Ovary (tissue), 9 donors: ENCODE results near the gene PRIMA1. TPM values are rescaled to one million over a fixed set of nuclear protein-coding genes. Genes with fewer than 3 reads are reported as not detected.
A peak's percentile ranks its signal among the peaks of the same experiment; 100 is the strongest.

Source experiments
- DNase-seq, 5 donors: peaks; one replicate each; pipeline ENCODE4 v3.0.0-alpha.2; 2019 to 2020
- H3K27ac ChIP-seq, 2 donors: fragments of 200-600 bp; one replicate each; pipeline versions ENCODE4 v1.5.1 to v1.8.0; 2019 to 2022
- H3K27me3 ChIP-seq: fragments of 200-600 bp; one replicate; pipeline ENCODE4 v1.8.0; 2022
- H3K36me3 ChIP-seq: fragments of 200-600 bp; sonication (generic); one replicate; pipeline ENCODE4 v1.5.1; 2019
- H3K4me1 ChIP-seq: one replicate; pipeline ENCODE4 v1.8.1; 2013; ENCODE audit warnings: mild to moderate bottlenecking, moderate library complexity; ENCODE audit not compliant: insufficient read depth
- H3K4me3 ChIP-seq: fragments of 200-600 bp; sonication (generic); one replicate; pipeline ENCODE4 v1.5.1; 2017
- H3K9me3 ChIP-seq, 2 donors: fragments of 200-600 bp in 1 of 2; sonication (generic) in 1 of 2; one replicate each; pipeline versions ENCODE4 v1.5.1 to v1.8.1; 2013 to 2019; ENCODE audit warnings: mild to moderate bottlenecking in 1 of 2, moderate library complexity in 1 of 2
- CTCF ChIP-seq, 3 donors: fragments of 450-650 bp in 2 of 3; fragments of 200-600 bp in 1 of 3; IDR thresholded peaks; one replicate each; pipeline versions ENCODE4 v1.5.1 to v1.8.0; 2016 to 2022; ENCODE audit warnings: antibody characterized with exemption in 3 of 3, mild to moderate bottlenecking in 1 of 3
- EP300 ChIP-seq: sonication (generic); formaldehyde crosslinking; IDR thresholded peaks from one replicate; pipeline ENCODE4 v1.6.1; 2017; ENCODE audit warnings: antibody characterized with exemption
- POLR2A ChIP-seq: fragments of 450-650 bp; IDR thresholded peaks from one replicate; pipeline ENCODE4 v1.6.1; 2017; ENCODE audit warnings: antibody characterized with exemption, mild to moderate bottlenecking, moderate library complexity
- WGBS, 3 donors: extraction: QIAGEN DNeasy Blood & Tissue Kit in 1 of 3; methylation state at CpG; one replicate each; pipeline versions ENCODE4 v1.1.5 to v1.1.7; 2013 to 2017; 5-methylcytosine and 5-hydroxymethylcytosine counted together
- intact Hi-C, 4 donors: fragments of 100-400 bp; cut with DNase I; formaldehyde crosslinking; loops; one replicate each; pipeline versions ENCODE4 v1.11.0 to v1.15.1; 2022 to 2023
- polyA plus RNA-seq, 2 donors: library from polyadenylated mRNA; stranded (reverse); fragments of 200-250 nt in 1 of 2; fragments of 350-450 nt in 1 of 2; fragmentation: Illumina TruSeq in 1 of 2; extraction: RNeasy Lipid Tissue Mini Kit (QIAGEN cat#74804) in 1 of 2; gene quantifications; one replicate each; pipeline ENCODE4 v1.2.3, GENCODE V29; 2013 to 2014
- total RNA-seq, 7 donors: library from RNA; depleted of rRNA in 2 of 7; stranded (reverse); fragments of >200 nt in 2 of 7; fragmentation: NEBNext Ultra II Directional in 3 of 7; extraction: Animal tissue kit (Norgen Biotek cat#: 25700) in 3 of 7; gene quantifications; one replicate each; pipeline versions ENCODE4 v1.1.0 to v1.2.4, GENCODE V29; 2016 to 2023
- donor health status: DM: no; HTN: no; CAD: no; lungs with moderate emphysema.
- donor health status: DM: no; HTN: no; CAD: no.
- donor health status: Bipolar disorder and iron deficiency.
- donor health status: DM: yes; HTN: yes; CAD: no.
- donor health status: DM: no; HTN: no; CAD: no.
- donor health status: DM: yes; HTN: yes; CAD: no.

The PRIMA1 gene
- total and polyA plus RNA-seq, 9 donors = 2.3 to 11.5 (median 4.2) TPM

GRCh38 chr14:93727917-93728650, 60.2 kb downstream of the PRIMA1 start:
- Histone ChIP-seq H3K27me3 (no peaks in the 10 kb centered on the region), H3K4me1 (no peaks in the 10 kb centered on the region), H3K27ac (no peak overlapping the region), H3K4me3 (no peak overlapping the region), H3K36me3 (no peaks in the 10 kb centered on the region), H3K9me3 (no peaks in the 10 kb centered on the region)
- 90 to 92% (median 91%) methylated on average over 19 of the region's 19 CpGs for WGBS, 3 donors
- intact Hi-C loops = no loop called here
- TF ChIP-seq POLR2A = no peak
- no peak for TF ChIP-seq CTCF (IDR thresholded peaks at IDR 0.05)
- no peak for TF ChIP-seq EP300
- DNase-seq = peak in 1 of 5 donors; percentile 13

- H3K36me3 ChIP-seq = no peaks in the 10 kb centered on the region
- WGBS, 3 donors = 77 to 83% (median 81%) methylated on average over 22 to 23 of the region's 23 CpGs
- no peak for DNase-seq
- intact Hi-C loops = no loop called here
- H3K4me3 ChIP-seq = no peak overlapping the region
- H3K27me3 ChIP-seq = no peaks in the 10 kb centered on the region
- H3K4me1 ChIP-seq = no peaks in the 10 kb centered on the region
- TF ChIP-seq EP300 (no peak), POLR2A (no peak), CTCF (IDR thresholded peaks at IDR 0.05) (no peak)
- H3K9me3 ChIP-seq = no peaks in the 10 kb centered on the region
- no peak overlapping the region for H3K27ac ChIP-seq
Measured at GRCh38 chr14:93727039-93727740, 61.1 kb downstream of the PRIMA1 start.

GRCh38 chr14:93725993-93726392, 62.3 kb downstream of the PRIMA1 start:
- no peak overlapping the region for H3K4me3 ChIP-seq
- peak in 1 of 5 donors; percentile 13 for DNase-seq
- no peak for TF ChIP-seq EP300
- no peak for TF ChIP-seq POLR2A
- TF ChIP-seq CTCF (IDR thresholded peaks at IDR 0.05) = no peak
- intact Hi-C loops = no loop called here
- H3K27ac ChIP-seq = no peak overlapping the region
- no peaks in the 10 kb centered on the region for H3K27me3 ChIP-seq
- H3K4me1 ChIP-seq = no peaks in the 10 kb centered on the region
- 85 to 93% (median 90%) methylated on average over 9 of the region's 9 CpGs for WGBS, 3 donors
- no peaks in the 10 kb centered on the region for H3K9me3 ChIP-seq
- H3K36me3 ChIP-seq = no peaks in the 10 kb centered on the region

GRCh38 chr14:93725002-93725582, 63.2 kb downstream of the PRIMA1 start:
- intact Hi-C loops = no loop called here
- 80 to 86% (median 80%) methylated on average over 21 of the region's 21 CpGs for WGBS, 3 donors

More at GRCh38 chr14:93725002-93725582, 63.2 kb downstream of the PRIMA1 start:
- H3K4me1 ChIP-seq = no peaks in the 10 kb centered on the region
- DNase-seq = peak in 1 of 5 donors; percentile 15
- no peaks in the 10 kb centered on the region for H3K27me3 ChIP-seq
- no peaks in the 10 kb centered on the region for H3K9me3 ChIP-seq
- H3K27ac ChIP-seq = no peak overlapping the region
- TF ChIP-seq CTCF (IDR thresholded peaks at IDR 0.05) = no peak
- TF ChIP-seq POLR2A = no peak
- no peak for TF ChIP-seq EP300
- H3K4me3 ChIP-seq = no peak overlapping the region
- H3K36me3 ChIP-seq = no peaks in the 10 kb centered on the region
